ENCODE results near the gene LMTK3. TPM values are rescaled to one million over a fixed set of nuclear protein-coding genes. Genes with fewer than 3 reads are reported as not detected.

Gene LMTK3
- total and polyA plus RNA-seq, 2 experiments from 2014 or later, result 1.6 to 11.8 TPM

- DNase-seq (ENCODE audit: low spot score), result peak; percentile 38
- Mint-ChIP-seq H3K4me3 (no peak overlapping the region), H3K27me3 (ENCODE audit: insufficient read depth, low read depth, poor library complexity) (peaks cover 12% of the 10 kb centered on the region), H3K4me1 (peaks cover 7% of the 10 kb centered on the region), H3K36me3 (ENCODE audit: low read depth) (peaks cover 20% of the 10 kb centered on the region; the same call in 2 of the 3 replicates), H3K9me3 (peaks cover 37% of the 10 kb centered on the region), H3K27ac (no peak overlapping the region)
- peaks cover 8% of the 10 kb centered on the region; the same call in 1 of the 2 replicates for H3K36me3 ChIP-seq (ENCODE audit: insufficient read depth)
- TF ChIP-seq CTCF (conservative IDR thresholded peaks at IDR 0.05; ENCODE audit: low read depth in 2 of 2), result no peak
- TF ChIP-seq CREB1 (CRISPR knock-in tag; IDR thresholded peaks at IDR 0.05; ENCODE audit: low read depth), result no peak
- no peak for TF ChIP-seq EZH2phosphoT487 (IDR thresholded peaks at IDR 0.05; ENCODE audit: unreplicated experiment)
- no peak for TF ChIP-seq ETS1 (IDR thresholded peaks at IDR 0.05)
- no peak for TF ChIP-seq ZNF462 (CRISPR knock-in tag; IDR thresholded peaks at IDR 0.05)
- TF ChIP-seq ZNF114 (CRISPR knock-in tag; IDR thresholded peaks at IDR 0.05), result no peak
- no peak for TF ChIP-seq EZH2 (IDR thresholded peaks at IDR 0.05; ENCODE audit: low read depth, unreplicated experiment)
- no peak for TF ChIP-seq STAT1 (IDR thresholded peaks at IDR 0.05; ENCODE audit: unreplicated experiment)
- no peak for TF ChIP-seq POLR2AphosphoS5 (IDR thresholded peaks at IDR 0.05; ENCODE audit: low read depth)
- no peak for TF ChIP-seq REST (IDR thresholded peaks at IDR 0.05; ENCODE audit: unreplicated experiment)
- TF ChIP-seq ZNF331 (CRISPR knock-in tag; IDR thresholded peaks at IDR 0.05; ENCODE audit: low read depth), result no peak
- TF ChIP-seq NANOG (IDR thresholded peaks at IDR 0.05; ENCODE audit: borderline replicate concordance), result no peak
- no peak for TF ChIP-seq JUNB (IDR thresholded peaks at IDR 0.05; ENCODE audit: unreplicated experiment)
- no peaks in the 10 kb centered on the region for H3K79me2 ChIP-seq (replicated peaks; ENCODE audit: insufficient read depth)
- H4K20me1 ChIP-seq (replicated peaks; ENCODE audit: insufficient read depth), result no peaks in the 10 kb centered on the region
- H3K27ac ChIP-seq (ENCODE audit: low read depth), result no peak overlapping the region
- no peak for ATAC-seq
- no peaks in the 10 kb centered on the region for H3F3A ChIP-seq (replicated peaks; ENCODE audit: low read depth)
- H3K4me2 ChIP-seq, result no peak overlapping the region
- no peaks in the 10 kb centered on the region for H3K4me1 ChIP-seq (ENCODE audit: insufficient read depth)
- H3K4me3 ChIP-seq, result no peak overlapping the region
- H2AFZ ChIP-seq, result peak overlapping the region; percentile 94
- H3K9me2 ChIP-seq (ENCODE audit: insufficient read depth), result no peaks in the 10 kb centered on the region
- no peaks in the 10 kb centered on the region for H3K27me3 ChIP-seq (ENCODE audit: insufficient read depth)
These were observed 18.6 kb upstream of the LMTK3 start for GRCh38 chr19:48530066-48530720.

Data from GM23338 (cell line).